A673 (cell line): Measurements from ENCODE around the gene C13orf42. TPM values are rescaled to one million over a fixed set of nuclear protein-coding genes. Genes with fewer than 3 reads are reported as not detected.

Source experiments
- BruUV-seq: library from RNA; stranded (reverse); fragments of 400-500 nt; replicated peaks from 2 replicates; lab custom pipeline; 2021; lab: Mats Ljungman, UMichigan
- CTCF ChIA-PET: fragments of 300-600 bp; sonication (Branson Sonifier 250); formaldehyde crosslinking; loops from one replicate; lab custom pipeline; 2022; ENCODE audit warnings: antibody characterized with exemption; lab: Charles Lee
- POLR2A ChIA-PET: fragments of 300-600 bp; sonication (Branson Sonifier 250); formaldehyde crosslinking; loops from one replicate; lab custom pipeline; 2022; ENCODE audit warnings: antibody characterized with exemption; ENCODE audit not compliant: low non-redundant PET; lab: Charles Lee
- DNase-seq: peaks from one replicate; pipeline ENCODE4 v3.0.0-alpha.2; 2015; ENCODE audit warnings: low spot score
- H3K27ac ChIP-seq: fragments of 200-600 bp; sonication (generic); 2 replicates; pipeline ENCODE4 v1.5.1; 2016; ENCODE audit warnings: mixed run types, low read depth, mild to moderate bottlenecking, mixed read lengths, antibody characterized with exemption, low read length; ENCODE audit not compliant: poor library complexity, severe bottlenecking
- H3K27me3 ChIP-seq: fragments of 200-600 bp; sonication (generic); replicated peaks from 2 replicates; pipeline ENCODE4 v1.6.1; 2017; ENCODE audit warnings: mixed run types, low read depth, mild to moderate bottlenecking, mixed read lengths, antibody characterized with exemption, low read length; ENCODE audit not compliant: insufficient read depth, poor library complexity
- H3K36me3 ChIP-seq: fragments of 200-600 bp; sonication (generic); 2 replicates; pipeline ENCODE4 v1.6.1; 2016; ENCODE audit warnings: mixed run types, mild to moderate bottlenecking, mixed read lengths, antibody characterized with exemption, low read length; ENCODE audit not compliant: insufficient read depth, poor library complexity, severe bottlenecking
- H3K4me1 ChIP-seq: fragments of 200-600 bp; sonication (generic); 2 replicates; pipeline ENCODE4 v1.6.1; 2017; ENCODE audit warnings: mixed run types, mild to moderate bottlenecking, mixed read lengths, antibody characterized with exemption, low read length; ENCODE audit not compliant: insufficient read depth, poor library complexity, severe bottlenecking
- H3K4me3 ChIP-seq: fragments of 200-600 bp; sonication (generic); 2 replicates; pipeline ENCODE4 v1.5.1; 2016; ENCODE audit warnings: low read depth, mixed run types, mild to moderate bottlenecking, mixed read lengths, low read length; ENCODE audit not compliant: poor library complexity, severe bottlenecking
- H3K9me3 ChIP-seq: fragments of 200-600 bp; sonication (generic); 2 replicates; pipeline ENCODE4 v1.6.1; 2016; ENCODE audit warnings: mixed run types, low read depth, mild to moderate bottlenecking, mixed read lengths, antibody characterized with exemption, low read length; ENCODE audit not compliant: poor library complexity, severe bottlenecking
- EZH2 ChIP-seq: fragments of 200-600 bp; sonication (generic); IDR thresholded peaks from 2 replicates; pipeline ENCODE4 v1.6.1; 2017; ENCODE audit warnings: borderline replicate concordance, low read depth, mild to moderate bottlenecking, mixed read lengths, antibody characterized with exemption, low read length; ENCODE audit not compliant: poor library complexity, severe bottlenecking
- intact Hi-C: fragments of 100-400 bp; cut with micrococcal nuclease; formaldehyde crosslinking; loops from one replicate; pipeline ENCODE4 v1.10.0; 2022; ENCODE audit not compliant: unreplicated experiment
- total RNA-seq: library from RNA; stranded (reverse); gene quantifications from 2 replicates; pipeline ENCODE4 v1.2.3, GENCODE V29; 2021
- TF ChIP-seq, protein P1 (sequence below): fragments of 300-800, 200-600 bp; sonication (generic); conservative IDR thresholded peaks from 2 replicates; pipeline ENCODE4 v1.5.1; 2017; ENCODE audit warnings: low read depth, mild to moderate bottlenecking, antibody characterized with exemption, low read length, moderate library complexity, mixed read lengths

C13orf42 gene
- total RNA-seq, 1 experiment from 2014 or later = not detected

DNA sequence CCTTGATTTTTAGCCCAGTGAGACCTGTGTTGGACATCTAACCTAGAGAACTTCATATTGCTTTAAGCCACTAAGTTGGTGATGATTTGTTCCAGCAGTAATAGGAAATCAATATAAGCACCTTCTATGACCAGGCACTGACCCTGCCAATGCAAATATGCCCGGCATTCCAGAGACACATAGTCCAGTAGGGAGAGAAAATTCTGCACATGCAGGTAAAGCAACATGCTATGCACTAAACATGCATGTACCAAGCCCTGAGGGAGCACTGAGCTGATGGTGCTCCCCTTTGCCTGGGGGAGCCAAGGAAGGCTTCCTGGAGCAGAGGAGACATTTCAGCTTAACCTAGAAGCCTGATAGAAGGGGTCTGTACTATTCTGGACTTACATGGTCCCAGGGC is 40.4 kb upstream of the C13orf42 start:
- BruUV-seq = no TSS peak
- TF ChIP-seq EZH2 = no peak
- TF ChIP-seq, protein P1, sequence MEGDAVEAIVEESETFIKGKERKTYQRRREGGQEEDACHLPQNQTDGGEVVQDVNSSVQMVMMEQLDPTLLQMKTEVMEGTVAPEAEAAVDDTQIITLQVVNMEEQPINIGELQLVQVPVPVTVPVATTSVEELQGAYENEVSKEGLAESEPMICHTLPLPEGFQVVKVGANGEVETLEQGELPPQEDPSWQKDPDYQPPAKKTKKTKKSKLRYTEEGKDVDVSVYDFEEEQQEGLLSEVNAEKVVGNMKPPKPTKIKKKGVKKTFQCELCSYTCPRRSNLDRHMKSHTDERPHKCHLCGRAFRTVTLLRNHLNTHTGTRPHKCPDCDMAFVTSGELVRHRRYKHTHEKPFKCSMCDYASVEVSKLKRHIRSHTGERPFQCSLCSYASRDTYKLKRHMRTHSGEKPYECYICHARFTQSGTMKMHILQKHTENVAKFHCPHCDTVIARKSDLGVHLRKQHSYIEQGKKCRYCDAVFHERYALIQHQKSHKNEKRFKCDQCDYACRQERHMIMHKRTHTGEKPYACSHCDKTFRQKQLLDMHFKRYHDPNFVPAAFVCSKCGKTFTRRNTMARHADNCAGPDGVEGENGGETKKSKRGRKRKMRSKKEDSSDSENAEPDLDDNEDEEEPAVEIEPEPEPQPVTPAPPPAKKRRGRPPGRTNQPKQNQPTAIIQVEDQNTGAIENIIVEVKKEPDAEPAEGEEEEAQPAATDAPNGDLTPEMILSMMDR = no peak
- intact Hi-C loops = loop anchor here (10.0 kb wide), 1 partner anchor 73 kb away; the partner anchor contains the start of gene FAM124A
- Histone ChIP-seq H3K27ac (no peak overlapping the region), H3K36me3 (no peaks in the 10 kb centered on the region), H3K4me1 (peaks cover 24% of the 10 kb centered on the region), H3K9me3 (no peaks in the 10 kb centered on the region), H3K4me3 (no peak overlapping the region), H3K27me3 (no peaks in the 10 kb centered on the region)
- DNase-seq = no peak
- ChIA-PET CTCF (interaction anchor here (4.0 kb wide), 1 partner anchor 135 kb away, joined by 49 read pairs; no protein-coding TSS in a partner anchor), POLR2A (no interaction called here)

- TF ChIP-seq EZH2 = no peak
- TF ChIP-seq, protein P1 = peak; percentile 85
- peak overlapping the region; percentile 91 for H3K27ac ChIP-seq
- no peaks in the 10 kb centered on the region for H3K27me3 ChIP-seq
- no peaks in the 10 kb centered on the region for H3K9me3 ChIP-seq
- ChIA-PET POLR2A (interaction anchor here (0.9 to 1.1 kb wide), 2 partner anchors 252 to 304 kb away, joined by 3 to 6 read pairs; no protein-coding TSS in a partner anchor), CTCF (interaction anchor here (0.6 to 4.0 kb wide), 7 partner anchors 24 to 982 kb away, joined by 4 to 49 read pairs (median 8); no protein-coding TSS in a partner anchor)
- no peaks in the 10 kb centered on the region for H3K36me3 ChIP-seq
- H3K4me3 ChIP-seq = peak overlapping the region; percentile 17
- BruUV-seq = no TSS peak
- peaks cover 22% of the 10 kb centered on the region for H3K4me1 ChIP-seq
- intact Hi-C loops = loop anchor here (1.0 to 10.0 kb wide), 4 partner anchors 137 to 976 kb away; partner anchors contain the start of genes DHRS12 and NEK5
- DNase-seq = peak; percentile 90
These were observed 38.0 kb upstream of the C13orf42 start for GRCh38 chr13:51148952-51149573.

- peak; percentile 97 for DNase-seq
- H3K9me3 ChIP-seq = no peaks in the 10 kb centered on the region
- POLR2A ChIA-PET = interaction anchor here (0.9 to 1.1 kb wide), 2 partner anchors 252 to 305 kb away, joined by 3 to 6 read pairs; no protein-coding TSS in a partner anchor
- no peaks in the 10 kb centered on the region for H3K36me3 ChIP-seq
- H3K27me3 ChIP-seq = no peaks in the 10 kb centered on the region
- peak overlapping the region; percentile 17 for H3K4me3 ChIP-seq
- intact Hi-C loops = loop anchor here (1.0 to 10.0 kb wide), 3 partner anchors 354 to 976 kb away; partner anchors contain the start of genes DHRS12 and NEK5
- peak overlapping the region; percentile 91 for H3K27ac ChIP-seq
- peaks cover 20% of the 10 kb centered on the region for H3K4me1 ChIP-seq
- TF ChIP-seq, protein P1 = no peak
- no peak for TF ChIP-seq EZH2
- CTCF ChIA-PET = interaction anchor here (0.6 to 4.0 kb wide), 6 partner anchors 23 to 983 kb away, joined by 4 to 49 read pairs (median 8); no protein-coding TSS in a partner anchor
- BruUV-seq = no TSS peak
These were observed 37.3 kb upstream of the C13orf42 start for GRCh38 chr13:51148223-51148951.
